ENCODE data around the gene CRIP2.

Gene CRIP2

DNA sequence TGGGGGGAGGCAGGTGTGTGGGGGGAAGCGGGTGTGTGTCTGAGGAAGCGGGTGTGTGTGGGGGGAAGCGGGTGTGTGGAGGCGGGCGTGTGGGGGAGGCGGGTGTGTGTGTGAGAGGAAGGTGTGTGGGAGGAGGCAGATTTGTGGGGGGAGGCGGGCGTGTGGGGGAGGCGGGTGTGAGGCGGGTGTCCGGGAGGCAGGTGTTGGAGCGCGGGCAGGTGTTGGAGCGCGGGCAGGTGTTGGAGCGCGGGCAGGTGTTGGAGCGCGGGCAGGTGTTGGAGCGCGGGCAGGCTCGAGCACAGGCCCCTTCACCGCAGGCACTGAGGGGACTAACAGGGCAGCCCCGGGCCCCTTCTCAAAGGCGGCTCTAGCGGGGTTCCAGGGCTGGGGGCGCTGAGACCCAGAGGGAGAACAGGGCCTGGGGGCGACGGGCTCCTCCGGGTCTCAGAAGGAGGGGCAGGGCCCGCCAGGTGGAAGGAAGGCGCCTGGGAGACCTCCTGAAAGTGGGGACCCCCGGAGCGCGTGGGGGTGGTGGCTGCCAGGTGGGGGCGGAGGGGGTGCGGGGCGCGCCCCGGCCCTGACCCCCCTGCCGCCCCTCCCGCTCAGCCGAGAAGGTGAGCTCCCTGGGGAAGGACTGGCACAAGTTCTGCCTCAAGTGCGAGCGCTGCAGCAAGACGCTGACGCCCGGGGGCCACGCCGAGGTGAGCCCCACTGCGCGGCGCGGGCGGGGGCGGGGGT is 3.2 kb downstream of the CRIP2 start:
- peak; percentile 46 for DNase-seq

GRCh38 chr14:105478398-105479251 is 4.0 kb downstream of the CRIP2 start:
- DNase-seq = no peak

- DNase-seq = peak; percentile 15
Measured at GRCh38 chr14:105479431-105480158, 5.0 kb downstream of the CRIP2 start.

DNA sequence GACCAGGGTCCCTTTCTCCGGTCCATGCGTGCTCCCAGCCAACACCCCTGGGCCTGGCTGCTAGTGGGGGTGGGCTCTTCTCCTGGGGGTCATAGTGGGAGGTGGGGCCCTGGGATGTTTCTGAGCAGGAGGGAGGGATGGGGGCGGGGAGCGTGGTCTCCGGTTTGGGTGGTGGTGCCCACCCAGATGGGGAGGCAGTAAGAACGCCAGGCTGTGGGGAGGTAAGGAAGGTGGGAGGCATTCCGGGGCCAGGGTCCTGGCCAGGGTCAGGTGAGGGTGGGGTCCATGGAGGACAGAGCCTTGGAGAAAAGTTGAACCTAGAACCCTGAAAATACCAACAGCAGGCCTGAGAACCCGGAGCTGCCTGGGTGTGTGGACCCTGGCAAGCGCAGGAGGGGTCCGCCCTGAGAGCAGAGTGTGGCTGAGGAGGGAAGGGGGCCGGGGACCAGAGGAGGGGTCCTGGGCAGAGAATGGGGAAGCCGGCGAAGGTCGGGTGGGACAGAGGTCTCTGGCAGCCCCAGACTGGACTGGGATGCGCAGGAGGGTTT is 5.7 kb downstream of the CRIP2 start:
- DNase-seq = no peak

DNA sequence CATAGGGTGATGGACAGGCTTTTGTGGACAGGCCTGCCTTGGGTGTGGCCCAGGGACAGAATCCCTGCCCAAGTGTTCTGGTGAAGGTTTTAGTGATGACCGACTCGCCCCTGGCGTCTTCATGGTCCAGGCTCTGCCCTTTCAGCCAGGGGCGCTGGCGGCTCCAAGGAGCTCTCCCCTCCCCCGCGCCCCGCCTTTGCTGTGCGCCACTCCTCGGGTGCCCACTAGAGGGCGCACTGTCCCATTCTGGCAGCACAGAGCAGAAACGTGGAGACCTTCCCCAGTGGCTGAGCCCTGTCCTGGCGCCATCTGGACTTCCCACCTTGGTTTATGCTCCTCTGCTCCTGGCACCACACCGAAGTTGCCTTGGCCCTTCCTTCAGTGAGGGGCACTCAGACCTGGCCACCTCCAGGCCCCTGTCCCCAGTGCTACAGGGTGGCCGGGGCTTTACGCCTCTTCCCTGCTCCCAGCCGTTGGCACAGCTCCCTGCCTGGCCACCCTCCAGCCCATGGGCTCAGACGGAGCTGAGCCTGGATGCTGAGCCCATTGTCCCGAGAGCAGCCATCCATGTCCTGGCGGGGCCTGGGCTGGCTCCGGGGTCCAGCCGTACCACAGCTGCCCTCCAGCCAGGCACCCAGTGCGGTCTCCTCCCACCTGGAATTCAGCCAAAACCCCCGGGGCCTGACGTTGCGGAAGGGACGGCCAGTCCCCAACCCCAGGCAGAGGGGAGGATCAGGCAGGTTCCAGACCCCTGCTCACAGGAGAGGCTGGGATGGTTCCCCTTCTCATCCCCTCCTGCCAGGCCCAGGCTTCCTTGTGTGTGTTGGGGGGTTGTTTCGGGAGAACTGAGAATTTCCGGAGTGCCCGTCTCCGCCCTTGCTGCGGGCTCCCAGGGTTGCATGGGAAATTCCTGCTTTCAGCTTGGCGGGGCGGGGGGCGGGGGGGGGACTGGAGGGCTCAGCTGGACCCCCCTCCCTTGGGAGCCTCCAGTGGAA is 6.5 kb downstream of the CRIP2 start:
- DNase-seq = peak; percentile 86

- peak; percentile 97 for DNase-seq
Measured at GRCh38 chr14:105481886-105482457, 7.4 kb downstream of the CRIP2 start.

- no peak for DNase-seq
Measured at GRCh38 chr14:105482486-105483110, 8.0 kb downstream of the CRIP2 start.

- DNase-seq = no peak
Measured at GRCh38 chr14:105483300-105484068, 8.9 kb downstream of the CRIP2 start.

- no peak for DNase-seq
Measured at GRCh38 chr14:105484069-105484996, 9.7 kb downstream of the CRIP2 start.

DNA sequence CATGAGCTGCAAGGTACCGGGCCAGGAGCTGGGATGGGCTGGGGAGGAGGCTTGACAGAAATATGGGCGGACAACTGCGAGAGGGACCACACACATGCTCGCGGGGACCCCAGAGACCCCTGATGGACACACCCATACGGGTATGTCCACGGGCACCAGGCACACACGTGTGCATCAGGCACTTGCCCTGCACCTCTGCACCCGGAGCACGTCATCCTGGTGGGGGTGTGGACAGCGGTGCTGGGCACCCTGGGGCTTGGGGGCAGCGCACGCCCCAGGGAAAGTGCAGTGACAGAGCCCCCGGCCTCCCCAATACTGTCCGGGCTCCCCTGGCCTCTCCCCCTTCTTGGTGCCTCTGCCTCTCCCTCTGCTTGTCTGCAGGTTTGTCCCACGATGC is 10.4 kb downstream of the CRIP2 start:
- DNase-seq = no peak

DNA sequence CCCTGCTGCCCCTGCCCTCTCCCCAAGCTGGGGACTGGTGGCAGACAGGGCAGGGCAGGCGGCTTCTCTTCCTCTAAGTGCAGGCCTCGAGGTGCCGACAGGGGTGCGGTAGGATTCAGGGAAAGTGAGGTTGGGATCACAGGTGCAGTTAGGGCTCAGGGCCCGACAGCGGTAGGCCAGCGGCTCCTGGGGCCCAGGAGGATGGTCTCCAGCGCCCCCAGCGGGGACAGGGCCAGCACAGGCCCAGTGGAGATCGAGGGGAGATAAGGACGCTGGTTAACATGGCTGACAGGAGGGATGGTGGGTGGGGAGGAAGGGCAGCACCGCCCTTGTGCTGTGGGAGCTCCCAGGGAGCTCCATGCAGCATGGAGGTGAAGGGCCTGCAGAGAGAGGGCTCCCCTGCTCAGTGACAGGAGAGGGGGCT is 11.1 kb downstream of the CRIP2 start:
- no peak for DNase-seq

DNA sequence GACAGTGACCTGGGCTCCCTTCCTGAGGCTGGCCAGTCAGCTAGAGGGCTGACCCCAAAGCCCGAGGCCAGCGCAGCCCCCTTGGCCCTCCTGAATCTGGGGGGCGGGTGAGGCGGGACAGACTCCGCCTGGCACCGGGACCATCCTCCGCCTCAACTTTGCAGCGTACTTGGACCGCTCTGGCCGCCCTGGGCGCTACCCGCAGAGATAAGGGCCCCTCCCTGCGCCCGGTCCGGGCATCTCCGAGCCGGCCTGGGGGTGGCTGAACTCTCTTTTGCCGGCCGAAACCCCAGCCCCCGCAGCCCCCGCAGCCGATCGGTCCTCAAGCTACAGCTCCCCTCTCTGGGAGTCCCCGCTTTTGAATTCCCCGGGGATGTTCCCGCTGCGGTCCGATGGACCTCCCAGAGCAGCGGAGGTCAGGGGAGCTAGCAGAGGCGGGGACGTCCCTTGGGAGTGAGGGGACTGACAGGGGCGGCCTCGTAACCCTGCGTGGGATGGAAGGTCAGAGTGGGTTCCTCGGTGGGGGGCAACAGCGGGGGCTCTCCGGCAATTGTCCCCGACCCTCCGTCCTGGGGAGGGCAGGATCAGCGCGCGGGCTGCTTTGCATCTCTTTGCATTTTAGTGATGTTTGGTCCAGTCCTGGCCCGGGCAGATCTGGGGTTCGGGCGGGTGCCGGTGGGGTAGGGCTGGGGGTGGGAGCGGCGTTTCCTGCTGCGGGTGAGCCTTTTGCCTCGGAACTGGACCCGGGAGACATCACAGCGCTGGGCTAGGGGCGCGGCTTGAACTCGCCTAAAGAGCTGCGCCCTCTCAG is 11.7 kb downstream of the CRIP2 start, which contains the start of gene CRIP1:
Gene CRIP1 (plus strand): TSS at position 724 of the 811 bp plus-strand sequence. CDS start 374 bp downstream, outside the sequence.
- no peak for DNase-seq

DNA sequence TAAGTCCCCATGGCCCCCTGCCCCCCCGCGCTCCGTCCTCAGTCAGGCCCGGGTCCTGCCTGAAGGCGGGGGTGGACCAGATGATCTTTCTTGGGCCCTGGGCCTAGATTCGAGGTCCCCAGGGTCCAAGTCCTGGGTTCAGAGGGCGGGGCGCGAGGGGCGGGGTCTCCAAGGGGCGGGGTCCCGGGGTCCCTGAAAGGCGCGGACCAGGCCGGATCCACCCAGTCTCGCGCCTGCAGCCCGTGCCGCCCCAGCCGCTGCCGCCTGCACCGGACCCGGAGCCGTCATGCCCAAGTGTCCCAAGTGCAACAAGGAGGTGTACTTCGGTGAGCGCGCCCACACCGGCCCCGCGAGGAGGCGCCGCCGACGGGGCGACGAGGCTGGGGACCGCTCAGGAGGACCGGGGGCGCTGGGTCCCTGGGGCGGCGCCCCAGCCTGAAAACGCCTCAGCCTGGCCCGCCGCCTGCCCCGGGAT is 12.4 kb downstream of the CRIP2 start:
- DNase-seq = peak; percentile 17

DNA sequence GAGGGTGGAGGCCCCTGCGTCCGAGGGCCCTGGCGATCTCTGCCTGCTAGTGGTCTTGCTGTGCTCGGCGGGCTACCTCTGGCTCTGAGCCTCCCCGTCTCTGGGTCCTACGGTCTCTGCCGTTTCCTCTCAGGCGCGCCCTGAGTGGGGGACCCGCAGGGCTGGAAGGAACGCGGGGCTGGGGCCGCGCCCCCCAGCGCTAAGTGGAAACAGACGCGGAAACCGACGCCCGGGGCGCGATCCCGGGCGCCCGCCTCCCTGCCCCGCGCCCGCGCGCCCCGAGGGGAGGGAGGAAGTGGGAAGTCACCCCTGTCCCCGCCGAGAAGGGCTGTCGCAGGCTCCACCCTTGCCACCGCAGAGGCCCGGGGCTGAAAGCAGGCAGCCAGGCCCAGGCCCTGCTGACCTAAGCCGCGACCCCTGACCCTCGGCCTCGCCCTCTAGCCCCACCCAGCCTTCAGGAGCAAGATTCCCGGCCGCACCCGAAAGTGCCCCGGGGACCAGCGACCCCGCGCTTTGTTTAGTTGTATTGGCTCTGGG is 12.9 kb downstream of the CRIP2 start:
- no peak for DNase-seq

GRCh38 chr14:105487986-105488777 is 13.6 kb downstream of the CRIP2 start:
- no peak for DNase-seq

GRCh38 chr14:105488781-105489541 is 14.3 kb downstream of the CRIP2 start:
- DNase-seq = no peak
